Natural killer cell (primary cell): ENCODE measurements around the gene ABHD12B. TPM values are rescaled to one million over a fixed set of nuclear protein-coding genes. Genes with fewer than 3 reads are reported as not detected.

Source experiments
- ATAC-seq, 3 donors: fragments of 150-1000 bp in 2 of 3; fragments of 200-7000 bp in 1 of 3; cut with Tn5 transposase; 1 replicate in 1 of 3; 2 replicates in 2 of 3; pipeline ENCODE4 v1.10.0; 2021; ENCODE audit warnings: mild to moderate bottlenecking in 2 of 3, moderate library complexity in 2 of 3
- DNase-seq, 2 donors: peaks; one replicate each; pipeline versions ENCODE4 v3.0.0 to v3.0.0-alpha.2; 2013 to 2021; ENCODE audit warnings: mixed read lengths in 1 of 2
- H3K27ac ChIP-seq: one replicate; pipeline ENCODE4 v1.5.1; 2013; ENCODE audit warnings: mild to moderate bottlenecking, low read length
- H3K27me3 ChIP-seq: one replicate; pipeline ENCODE4 v1.6.1; 2013; ENCODE audit warnings: low read length; ENCODE audit not compliant: control insufficient read depth, insufficient read depth
- H3K36me3 ChIP-seq: one replicate; pipeline ENCODE4 v1.6.1; 2013; ENCODE audit warnings: low read length; ENCODE audit not compliant: control insufficient read depth, insufficient read depth
- H3K4me1 ChIP-seq: one replicate; pipeline ENCODE4 v1.6.1; 2013; ENCODE audit warnings: low read length; ENCODE audit not compliant: control insufficient read depth, insufficient read depth
- H3K4me3 ChIP-seq: one replicate; pipeline ENCODE4 v1.5.1; 2013; ENCODE audit warnings: low read length
- H3K9me3 ChIP-seq: one replicate; pipeline ENCODE4 v1.6.1; 2013; ENCODE audit warnings: low read length; ENCODE audit not compliant: control insufficient read depth, insufficient read depth
- H3K27ac Mint-ChIP-seq, 2 donors: one replicate each; pipeline ENCODE4 v1.8.0; 2022; ENCODE audit warnings: mild to moderate bottlenecking in 2 of 2, mixed read lengths in 2 of 2, moderate library complexity in 1 of 2
- H3K27me3 Mint-ChIP-seq, 2 donors: one replicate each; pipeline ENCODE4 v1.8.0; 2022; ENCODE audit warnings: low read depth in 2 of 2, mixed read lengths in 2 of 2
- H3K36me3 Mint-ChIP-seq: one replicate; pipeline ENCODE4 v1.8.0; 2022; ENCODE audit warnings: mixed read lengths
- H3K4me1 Mint-ChIP-seq, 2 donors: one replicate each; pipeline ENCODE4 v1.8.0; 2022; ENCODE audit warnings: mixed read lengths in 2 of 2
- H3K4me3 Mint-ChIP-seq: one replicate; pipeline ENCODE4 v1.8.0; 2022; ENCODE audit warnings: mild to moderate bottlenecking, moderate library complexity, mixed read lengths
- H3K9me3 Mint-ChIP-seq, 2 donors: one replicate each; pipeline ENCODE4 v1.8.0; 2022; ENCODE audit warnings: mixed read lengths in 2 of 2
- WGBS: methylation state at CpG from one replicate; pipeline ENCODE4 v1.1.7; 2013; ENCODE audit warnings: missing lambda C conversion rate; ENCODE audit not compliant: insufficient coverage; 5-methylcytosine and 5-hydroxymethylcytosine counted together
- intact Hi-C: fragments of 100-400 bp; cut with micrococcal nuclease; formaldehyde crosslinking; loops from one replicate; pipeline ENCODE4 v1.14.2; 2022
- total RNA-seq, 4 donors: library from RNA; stranded (reverse); fragments of 120-200 nt in 1 of 4; gene quantifications; one replicate each; pipeline versions ENCODE4 v1.2.3 to v1.2.4, GENCODE V29; 2013 to 2022
- TF ChIP-seq, protein P1 (sequence below): fragments of 200-600 bp; IDR thresholded peaks from one replicate; pipeline ENCODE4 v1.8.0; 2022; ENCODE audit warnings: antibody characterized with exemption

ABHD12B gene
- total RNA-seq, 3 donors from 2014 or later (not counting 1 experiment from before 2014, with no cell fraction given), result not detected

DNA sequence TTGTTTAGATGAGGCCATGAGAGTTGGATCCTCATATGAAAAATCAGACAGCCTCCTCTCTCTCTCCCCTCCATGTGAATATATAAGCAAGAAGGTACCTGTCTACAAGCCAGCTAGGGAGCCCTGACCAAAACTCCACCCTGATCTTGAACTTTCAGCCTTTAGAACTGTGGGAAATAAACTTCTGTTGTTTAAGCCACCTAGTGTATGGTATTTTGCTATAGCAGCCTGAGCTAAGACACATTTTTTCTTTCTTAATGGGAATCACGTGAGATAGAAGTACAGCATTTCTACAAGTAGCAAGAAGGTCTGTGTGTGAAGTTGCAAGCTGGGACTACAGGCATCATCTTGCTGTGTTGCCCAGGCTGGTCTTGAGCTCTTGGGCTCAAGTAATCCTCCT is 16.3 kb upstream of the ABHD12B start:
- Mint-ChIP-seq H3K27me3 (peaks cover 0 to 4% of the 10 kb centered on the region in 2 donors), H3K4me1 (peaks cover 0 to 7% of the 10 kb centered on the region in 2 donors), H3K9me3 (no peaks in the 10 kb centered on the region), H3K27ac (no peak overlapping the region), H3K36me3 (no peaks in the 10 kb centered on the region), H3K4me3 (no peak overlapping the region)
- Histone ChIP-seq H3K9me3 (no peaks in the 10 kb centered on the region), H3K36me3 (no peaks in the 10 kb centered on the region), H3K27me3 (no peaks in the 10 kb centered on the region), H3K27ac (no peak overlapping the region), H3K4me1 (peaks cover 12% of the 10 kb centered on the region), H3K4me3 (no peak overlapping the region)
- intact Hi-C loops, result no loop called here
- DNase-seq (no peak), ATAC-seq (no peak)
- 67% methylated on average over 1 of the region's 1 CpG for WGBS
- TF ChIP-seq, protein P1, sequence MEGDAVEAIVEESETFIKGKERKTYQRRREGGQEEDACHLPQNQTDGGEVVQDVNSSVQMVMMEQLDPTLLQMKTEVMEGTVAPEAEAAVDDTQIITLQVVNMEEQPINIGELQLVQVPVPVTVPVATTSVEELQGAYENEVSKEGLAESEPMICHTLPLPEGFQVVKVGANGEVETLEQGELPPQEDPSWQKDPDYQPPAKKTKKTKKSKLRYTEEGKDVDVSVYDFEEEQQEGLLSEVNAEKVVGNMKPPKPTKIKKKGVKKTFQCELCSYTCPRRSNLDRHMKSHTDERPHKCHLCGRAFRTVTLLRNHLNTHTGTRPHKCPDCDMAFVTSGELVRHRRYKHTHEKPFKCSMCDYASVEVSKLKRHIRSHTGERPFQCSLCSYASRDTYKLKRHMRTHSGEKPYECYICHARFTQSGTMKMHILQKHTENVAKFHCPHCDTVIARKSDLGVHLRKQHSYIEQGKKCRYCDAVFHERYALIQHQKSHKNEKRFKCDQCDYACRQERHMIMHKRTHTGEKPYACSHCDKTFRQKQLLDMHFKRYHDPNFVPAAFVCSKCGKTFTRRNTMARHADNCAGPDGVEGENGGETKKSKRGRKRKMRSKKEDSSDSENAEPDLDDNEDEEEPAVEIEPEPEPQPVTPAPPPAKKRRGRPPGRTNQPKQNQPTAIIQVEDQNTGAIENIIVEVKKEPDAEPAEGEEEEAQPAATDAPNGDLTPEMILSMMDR, result no peak

DNA sequence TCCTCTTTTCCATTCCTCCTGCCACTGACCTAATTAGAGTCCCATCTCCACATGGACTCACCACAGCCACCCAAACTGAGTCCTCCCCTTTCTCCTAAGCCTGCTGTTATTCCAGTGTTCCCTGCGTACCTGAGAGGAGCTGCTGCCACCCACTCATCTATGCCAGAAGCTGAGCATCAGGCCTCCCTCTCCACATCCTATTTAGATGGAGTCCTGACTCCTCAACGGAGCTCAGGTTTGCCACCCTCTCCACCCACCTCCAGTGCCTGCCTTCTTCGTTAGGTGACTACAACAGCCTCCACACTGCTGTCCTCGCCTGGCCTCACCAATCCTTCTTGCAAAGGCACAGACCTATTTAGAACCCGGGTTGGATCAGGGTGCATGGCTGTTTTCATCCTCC is 15.2 kb upstream of the ABHD12B start:
- Mint-ChIP-seq H3K36me3 (no peaks in the 10 kb centered on the region), H3K27me3 (peaks cover 0 to 4% of the 10 kb centered on the region in 2 donors), H3K4me3 (no peak overlapping the region), H3K27ac (no peak overlapping the region), H3K9me3 (no peaks in the 10 kb centered on the region), H3K4me1 (peaks cover 0 to 9% of the 10 kb centered on the region in 2 donors)
- Histone ChIP-seq H3K27ac (no peak overlapping the region), H3K4me3 (no peak overlapping the region), H3K36me3 (no peaks in the 10 kb centered on the region), H3K9me3 (no peaks in the 10 kb centered on the region), H3K27me3 (no peaks in the 10 kb centered on the region), H3K4me1 (peaks cover 12% of the 10 kb centered on the region)
- 75% methylated on average over 5 of the region's 5 CpGs for WGBS
- intact Hi-C loops, result no loop called here
- TF ChIP-seq, protein P1, result no peak
- no peak for DNase-seq
- no peak for ATAC-seq

DNA sequence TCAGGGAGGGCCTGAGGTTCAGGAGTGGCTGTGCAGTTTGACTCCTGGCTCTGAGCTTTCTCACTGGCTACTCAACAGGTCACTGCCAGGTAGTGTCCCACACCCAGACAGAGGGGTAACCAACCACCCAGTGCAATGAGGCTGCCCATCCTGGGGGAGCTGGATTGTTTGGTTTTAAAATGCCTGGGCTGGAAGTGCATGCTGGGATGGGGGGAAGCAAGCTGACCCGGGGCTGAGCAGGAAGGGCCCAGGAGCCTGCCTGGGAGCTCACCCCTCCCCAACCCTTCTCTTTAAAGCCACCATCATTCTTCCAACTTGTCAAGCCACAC is 12.6 kb upstream of the ABHD12B start:
- Mint-ChIP-seq H3K36me3 (no peaks in the 10 kb centered on the region), H3K27ac (peak overlapping the region in 1 of 2 donors; percentile 65), H3K9me3 (no peaks in the 10 kb centered on the region), H3K4me1 (peaks cover 0 to 9% of the 10 kb centered on the region in 2 donors), H3K27me3 (peaks cover 6 to 10% of the 10 kb centered on the region in 2 donors), H3K4me3 (peak overlapping the region; percentile 93)
- intact Hi-C loops, result no loop called here
- no CpG with 5 or more reads among the region's 1 CpG for WGBS
- Histone ChIP-seq H3K27me3 (no peaks in the 10 kb centered on the region), H3K27ac (no peak overlapping the region), H3K9me3 (no peaks in the 10 kb centered on the region), H3K36me3 (no peaks in the 10 kb centered on the region), H3K4me1 (peaks cover 12% of the 10 kb centered on the region), H3K4me3 (no peak overlapping the region)
- DNase-seq (no peak), ATAC-seq (no peak)
- TF ChIP-seq, protein P1, result no peak

DNA sequence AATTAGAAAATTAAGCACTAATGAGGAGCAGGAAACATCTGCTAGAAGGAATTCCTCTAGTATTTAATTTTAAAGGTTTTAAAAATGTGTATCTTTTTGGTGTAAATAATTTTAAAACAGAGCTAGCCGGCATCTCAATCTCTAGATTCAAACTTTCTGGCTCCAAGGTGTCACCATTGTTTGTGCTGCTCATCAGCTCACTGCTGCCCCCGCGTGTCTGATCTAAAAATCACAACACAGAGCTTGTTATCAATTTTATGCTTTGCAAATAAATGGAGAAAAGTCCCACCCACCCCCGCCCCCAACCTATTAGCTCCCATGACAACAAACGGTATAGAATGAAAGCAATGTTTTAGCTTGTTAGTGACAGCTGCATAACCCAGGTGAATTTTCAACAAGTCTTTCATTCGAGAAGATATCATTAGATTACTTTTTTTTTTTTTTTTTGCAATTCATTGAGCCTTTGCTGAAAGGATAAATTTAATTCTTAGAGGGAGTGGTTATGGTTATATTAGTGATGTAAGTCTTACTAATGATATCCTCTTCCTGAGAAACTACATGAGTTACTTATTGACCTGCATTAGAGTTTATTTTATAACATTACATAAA is 11.3 kb upstream of the ABHD12B start:
- peak; percentile 83 to 87 (median 85) for ATAC-seq

More for the DNA sequence above, 11.3 kb upstream of the ABHD12B start:
- Histone ChIP-seq H3K27me3 (no peaks in the 10 kb centered on the region), H3K9me3 (no peaks in the 10 kb centered on the region), H3K27ac (no peak overlapping the region), H3K36me3 (no peaks in the 10 kb centered on the region), H3K4me3 (peak overlapping the region; percentile 71), H3K4me1 (peaks cover 12% of the 10 kb centered on the region)
- peak overlapping the region; percentile 36 to 83 for H3K27ac Mint-ChIP-seq
- H3K36me3 Mint-ChIP-seq, result no peaks in the 10 kb centered on the region
- peaks cover 6 to 17% of the 10 kb centered on the region in 2 donors for H3K27me3 Mint-ChIP-seq
- WGBS, result 0% methylated on average over 3 of the region's 6 CpGs
- H3K4me1 Mint-ChIP-seq, result peaks cover 0 to 9% of the 10 kb centered on the region in 2 donors
- TF ChIP-seq, protein P1, result peak; percentile 82
- no peaks in the 10 kb centered on the region for H3K9me3 Mint-ChIP-seq
- peak overlapping the region; percentile 93 for H3K4me3 Mint-ChIP-seq
- intact Hi-C loops, result loop anchor here (1.0 to 10.0 kb wide), 4 partner anchors 82 to 518 kb away; no protein-coding TSS in a partner anchor
- peak; percentile 82 to 94 for DNase-seq
